RWPE1 (cell line): ENCODE results near the gene MYORG.
"Not testable (repeated sequence)": the region's sequence is repeated elsewhere in the genome, so short reads cannot be mapped to it uniquely, and the experiment has no call there.

Source experiments
- CTCF ChIA-PET: fragments of 350-600 bp; sonication (Branson Sonifier 250); formaldehyde crosslinking; extraction: SDS; loops from one replicate; lab custom pipeline; 2021; lab: Yijun Ruan, JAX
- POLR2A ChIA-PET: fragments of 400-600 bp; formaldehyde crosslinking; extraction: SDS; loops from one replicate; lab custom pipeline; 2020; ENCODE audit warnings: antibody characterized with exemption; ENCODE audit not compliant: low non-redundant PET; lab: Yijun Ruan, JAX
- DNase-seq: peaks from one replicate; pipeline ENCODE4 v3.0.0; 2012; ENCODE audit warnings: low spot score
- H3K27ac ChIP-seq: fragments of 450-650 bp; 2 replicates; pipeline ENCODE4 v1.5.1; 2017
- TF ChIP-seq, protein P1 (sequence below): fragments of 450-650 bp; conservative IDR thresholded peaks from 2 replicates; pipeline ENCODE4 v1.5.1; 2017; ENCODE audit warnings: low read depth, mild to moderate bottlenecking

Gene MYORG

GRCh38 chr9:34363619-34364351 is 12.9 kb downstream of the MYORG start:
- no peak overlapping the region for H3K27ac ChIP-seq
- POLR2A ChIA-PET: no interaction called here

GRCh38 chr9:34362614-34363214 is 14.0 kb downstream of the MYORG start:
- CTCF ChIA-PET: no interaction called here
- H3K27ac ChIP-seq: no peak overlapping the region
- POLR2A ChIA-PET: no interaction called here

More at GRCh38 chr9:34363619-34364351, 12.9 kb downstream of the MYORG start:
- no peak for DNase-seq
- CTCF ChIA-PET: interaction anchor here (0.6 kb wide), 2 partner anchors 12 to 44 kb away, joined by 3 read pairs; no protein-coding TSS in a partner anchor
- TF ChIP-seq, protein P1, sequence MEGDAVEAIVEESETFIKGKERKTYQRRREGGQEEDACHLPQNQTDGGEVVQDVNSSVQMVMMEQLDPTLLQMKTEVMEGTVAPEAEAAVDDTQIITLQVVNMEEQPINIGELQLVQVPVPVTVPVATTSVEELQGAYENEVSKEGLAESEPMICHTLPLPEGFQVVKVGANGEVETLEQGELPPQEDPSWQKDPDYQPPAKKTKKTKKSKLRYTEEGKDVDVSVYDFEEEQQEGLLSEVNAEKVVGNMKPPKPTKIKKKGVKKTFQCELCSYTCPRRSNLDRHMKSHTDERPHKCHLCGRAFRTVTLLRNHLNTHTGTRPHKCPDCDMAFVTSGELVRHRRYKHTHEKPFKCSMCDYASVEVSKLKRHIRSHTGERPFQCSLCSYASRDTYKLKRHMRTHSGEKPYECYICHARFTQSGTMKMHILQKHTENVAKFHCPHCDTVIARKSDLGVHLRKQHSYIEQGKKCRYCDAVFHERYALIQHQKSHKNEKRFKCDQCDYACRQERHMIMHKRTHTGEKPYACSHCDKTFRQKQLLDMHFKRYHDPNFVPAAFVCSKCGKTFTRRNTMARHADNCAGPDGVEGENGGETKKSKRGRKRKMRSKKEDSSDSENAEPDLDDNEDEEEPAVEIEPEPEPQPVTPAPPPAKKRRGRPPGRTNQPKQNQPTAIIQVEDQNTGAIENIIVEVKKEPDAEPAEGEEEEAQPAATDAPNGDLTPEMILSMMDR: no peak

DNA sequence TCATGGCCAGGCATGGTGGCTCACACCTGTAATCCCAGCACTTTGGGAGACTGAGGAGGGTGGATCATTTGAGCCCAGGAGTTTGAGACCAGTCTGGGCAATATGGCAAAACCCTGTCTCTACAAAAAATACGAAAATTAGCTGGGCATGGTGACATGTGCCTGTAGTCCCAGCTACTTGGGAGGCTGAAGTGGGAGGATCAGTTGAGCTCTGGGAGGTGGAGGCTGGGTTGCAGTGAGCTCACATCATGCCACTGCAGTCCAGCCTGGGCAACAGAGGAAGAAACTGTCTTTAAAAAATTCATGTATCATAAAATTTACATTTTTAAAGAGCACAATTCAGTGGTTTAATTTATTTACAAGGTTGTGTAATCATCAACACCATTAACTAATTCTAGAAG is 23.7 kb downstream of the MYORG start:
- CTCF ChIA-PET, POLR2A ChIA-PET, DNase-seq: not testable (repeated sequence)

More at GRCh38 chr9:34362614-34363214, 14.0 kb downstream of the MYORG start:
- TF ChIP-seq, protein P1: no peak
- no peak for DNase-seq

DNA sequence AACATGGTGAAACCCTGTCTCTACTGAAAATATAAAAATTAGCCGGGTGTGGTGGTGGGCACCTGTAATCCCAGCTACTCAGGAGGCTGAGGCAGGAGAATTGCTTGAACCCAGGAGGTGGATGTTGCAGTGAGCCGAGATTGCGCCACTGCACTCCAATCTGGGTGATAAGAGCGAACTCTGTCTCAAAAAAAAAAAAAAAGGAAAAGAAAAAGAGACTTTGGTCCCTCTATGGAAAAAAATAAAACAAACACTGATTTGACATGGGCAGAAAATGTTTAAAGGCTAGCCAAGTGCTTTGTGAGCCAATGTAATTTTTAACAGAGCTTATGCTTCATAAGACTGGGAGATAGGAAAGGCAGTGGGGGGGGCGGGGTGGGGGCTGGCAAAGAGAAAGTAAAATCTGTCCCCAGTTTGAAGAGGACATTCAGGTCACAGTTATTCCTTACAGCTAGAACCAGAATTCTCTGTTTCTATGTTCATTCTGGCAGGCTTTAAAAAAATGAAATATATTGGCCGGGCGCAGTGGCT is 24.5 kb downstream of the MYORG start:
- POLR2A ChIA-PET, CTCF ChIA-PET: not testable (repeated sequence)

More for the DNA sequence above, 23.7 kb downstream of the MYORG start:
- not testable (repeated sequence) for H3K27ac ChIP-seq

GRCh38 chr9:34349324-34349723 is 27.4 kb downstream of the MYORG start:
- no peak for DNase-seq
- no peak overlapping the region for H3K27ac ChIP-seq
- CTCF ChIA-PET: interaction anchor here (0.6 kb wide), 1 partner anchor 91 kb away, joined by 6 read pairs; no protein-coding TSS in a partner anchor
- TF ChIP-seq, protein P1: no peak
- POLR2A ChIA-PET: no interaction called here

More for the DNA sequence above, 24.5 kb downstream of the MYORG start:
- H3K27ac ChIP-seq, DNase-seq: not testable (repeated sequence)

DNA sequence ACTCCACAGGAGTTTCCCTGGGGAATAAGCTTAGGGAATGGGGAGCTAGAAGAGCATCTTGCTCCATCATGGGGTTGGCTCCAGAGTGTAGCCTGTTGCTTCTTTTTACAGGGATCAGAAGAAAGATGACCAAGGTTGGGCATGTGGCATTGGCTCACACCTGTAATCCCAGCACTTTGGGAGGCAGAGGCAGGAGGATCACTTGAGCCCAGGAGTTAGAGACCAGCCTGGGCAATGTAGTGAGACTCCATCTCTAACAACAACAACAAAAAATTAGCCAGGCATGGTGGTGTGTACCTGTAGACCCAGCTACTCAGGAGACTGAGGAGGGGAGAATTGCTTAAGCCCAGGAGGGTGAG is 28.9 kb downstream of the MYORG start:
- TF ChIP-seq, protein P1: no peak
- no peak for DNase-seq
- POLR2A ChIA-PET: no interaction called here
- CTCF ChIA-PET: interaction anchor here (0.7 to 1.0 kb wide), 2 partner anchors 56 to 829 kb away, joined by 4 to 7 read pairs; no protein-coding TSS in a partner anchor
- no peak overlapping the region for H3K27ac ChIP-seq

- ChIA-PET CTCF (interaction anchor here (0.6 to 1.0 kb wide), 4 partner anchors 57 to 829 kb away, joined by 3 to 7 read pairs (median 4); no protein-coding TSS in a partner anchor), POLR2A (no interaction called here)
- no peak for DNase-seq
- H3K27ac ChIP-seq: no peak overlapping the region
- TF ChIP-seq, protein P1: no peak
Measured at GRCh38 chr9:34346873-34347799, 29.6 kb downstream of the MYORG start.
